NCI-H2196 treated with DMSO at 0.1 percent for 48 hours (cell line): ENCODE data around the gene AGBL4.

Experiments
- DNase-seq: peaks from one replicate; lab custom pipeline; 2025; ENCODE audit not compliant: unreplicated experiment; lab: John Stamatoyannopoulos, UW

AGBL4 gene

GRCh38 chr1:49723662-49724061, 300.1 kb downstream of the AGBL4 start:
- DNase-seq = no peak

GRCh38 chr1:49694251-49694827, 329.4 kb downstream of the AGBL4 start:
- DNase-seq = no peak

- DNase-seq = no peak
Observed at GRCh38 chr1:49686107-49686506, 337.6 kb downstream of the AGBL4 start.

- no peak for DNase-seq
Observed at GRCh38 chr1:49677706-49678105, 346.0 kb downstream of the AGBL4 start.

GRCh38 chr1:49651136-49651535, 372.6 kb downstream of the AGBL4 start:
- no peak for DNase-seq

GRCh38 chr1:49630156-49630555, 393.6 kb downstream of the AGBL4 start:
- DNase-seq = no peak

GRCh38 chr1:49627781-49628180, 396.0 kb downstream of the AGBL4 start:
- no peak for DNase-seq

- no peak for DNase-seq
Observed at GRCh38 chr1:49626472-49626871, 397.3 kb downstream of the AGBL4 start.

GRCh38 chr1:49622877-49623276, 400.9 kb downstream of the AGBL4 start:
- DNase-seq = no peak

- DNase-seq = no peak
Observed at GRCh38 chr1:49606082-49606481, 417.7 kb downstream of the AGBL4 start.

- no peak for DNase-seq
Observed at GRCh38 chr1:49597436-49597835, 426.3 kb downstream of the AGBL4 start.

- no peak for DNase-seq
Observed at GRCh38 chr1:49576327-49576901, 447.3 kb downstream of the AGBL4 start.

- no peak for DNase-seq
Observed at GRCh38 chr1:49556676-49557234, 467.0 kb downstream of the AGBL4 start.

- DNase-seq = no peak
Observed at GRCh38 chr1:49552101-49552500, 471.7 kb downstream of the AGBL4 start.

- DNase-seq = no peak
Observed at GRCh38 chr1:49544615-49545014, 479.1 kb downstream of the AGBL4 start.

GRCh38 chr1:49541096-49541752, 482.5 kb downstream of the AGBL4 start:
- no peak for DNase-seq

GRCh38 chr1:49527606-49528305, 496.0 kb downstream of the AGBL4 start:
- DNase-seq = no peak

- no peak for DNase-seq
Observed at GRCh38 chr1:49526672-49527071, 497.1 kb downstream of the AGBL4 start.

- DNase-seq = no peak
Observed at GRCh38 chr1:49523764-49524163, 500.0 kb downstream of the AGBL4 start.

- no peak for DNase-seq
Observed at GRCh38 chr1:49466961-49467360, 556.8 kb downstream of the AGBL4 start.

GRCh38 chr1:49465486-49466185, 558.1 kb downstream of the AGBL4 start:
- DNase-seq = no peak
